Stimulated activated CD4-positive, alpha-beta T cell treated with anti-CD3 and anti-CD28 coated beads, Interleukin-4, amount 100 ng/mL, for 4 hours (primary cell): Measurements from ENCODE around the gene GSPT1.
"Not testable (repeated sequence)": the region's sequence is repeated elsewhere in the genome, so short reads cannot be mapped to it uniquely, and the experiment has no call there.

Experiments
- DNase-seq, 2 experiments: peaks; one replicate each; pipeline ENCODE4 v3.0.0-alpha.2; 2020

Gene GSPT1

DNA sequence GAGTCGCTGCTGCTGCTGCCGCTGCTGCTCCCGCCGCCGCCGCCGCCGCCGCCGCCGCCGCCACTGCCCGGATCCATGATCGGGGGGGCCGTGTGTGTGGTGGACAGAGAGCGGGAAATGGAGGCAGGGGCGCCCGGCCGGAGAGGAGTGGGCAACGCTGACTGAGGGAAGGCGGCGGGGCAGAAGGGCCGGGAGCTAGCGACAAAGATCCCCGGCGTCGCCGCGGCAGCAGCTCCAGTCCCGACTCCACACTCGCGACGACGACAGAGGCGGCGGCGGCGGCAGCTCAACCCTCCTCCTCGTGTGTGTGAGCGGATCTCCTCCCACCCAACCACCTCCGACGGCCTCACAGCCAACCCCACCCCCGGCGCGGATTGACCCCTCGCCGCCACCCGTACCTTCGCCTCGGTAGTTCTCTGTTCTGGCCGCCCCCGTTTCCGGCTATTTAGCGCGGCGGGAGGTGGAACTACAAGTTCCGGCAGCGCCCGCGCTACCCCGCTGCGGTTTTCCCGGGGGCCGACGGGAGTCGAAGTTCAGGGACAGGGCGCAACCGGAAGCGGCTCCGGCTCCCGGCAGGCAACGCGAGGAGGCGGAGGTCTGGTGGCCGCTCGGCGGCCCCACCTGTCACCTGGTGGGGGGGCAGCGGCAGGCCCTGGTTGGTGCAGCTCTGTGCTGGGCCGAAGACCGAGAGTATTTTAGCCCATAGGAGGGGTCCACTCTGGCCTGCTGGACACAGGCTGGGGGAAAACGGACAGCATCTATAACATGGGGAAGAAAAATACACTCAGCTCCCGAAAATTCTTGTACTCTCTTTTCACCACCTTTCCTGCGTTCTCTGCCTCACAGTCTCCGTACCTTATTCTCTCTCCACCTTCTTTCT is at the start of gene GSPT1:
GSPT1 (minus strand) TSS at position 313 of the 880 bp plus-strand sequence; CDS start at position 77, 236 bp downstream.
- DNase-seq = peak; percentile 98 to 99

DNA sequence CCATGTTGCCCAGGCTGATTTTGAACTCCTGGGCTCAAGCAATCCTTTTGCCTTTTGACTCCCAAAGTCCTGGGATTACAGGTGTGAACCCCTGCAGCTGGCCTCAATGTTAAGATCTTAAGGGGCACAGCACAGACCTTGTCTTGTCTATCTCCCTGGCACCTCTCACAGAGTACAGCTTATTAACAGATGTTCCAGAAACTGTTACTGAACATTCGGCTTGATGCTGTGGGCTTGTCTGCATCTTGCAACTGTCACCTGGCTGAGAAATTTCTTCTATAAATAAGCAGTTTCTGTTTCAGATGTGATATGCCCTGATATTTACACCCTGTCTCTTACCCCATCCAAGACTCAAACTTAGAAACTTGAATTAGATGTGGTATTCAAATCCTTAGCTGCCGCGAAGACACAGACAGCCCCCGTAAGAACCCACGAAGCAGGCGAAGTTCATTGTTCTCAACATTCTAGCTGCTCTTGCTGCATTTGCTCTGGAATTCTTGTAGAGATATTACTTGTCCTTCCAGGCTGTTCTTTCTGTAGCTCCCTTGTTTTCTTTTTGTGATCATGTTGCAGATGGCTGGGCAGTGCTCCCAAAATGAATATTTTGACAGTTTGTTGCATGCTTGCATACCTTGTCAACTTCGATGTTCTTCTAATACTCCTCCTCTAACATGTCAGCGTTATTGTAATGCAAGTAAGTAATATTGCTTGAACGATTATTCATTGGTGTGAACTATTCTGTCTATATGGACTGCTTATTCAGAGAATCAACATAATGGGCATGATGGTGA is 49.2 kb upstream of the GSPT1 start, which contains the start of gene TNFRSF17:
TNFRSF17 (plus strand) TSS at position 450 of the 791 bp plus-strand sequence; CDS start at position 565, 115 bp downstream.
- DNase-seq = no peak

DNA sequence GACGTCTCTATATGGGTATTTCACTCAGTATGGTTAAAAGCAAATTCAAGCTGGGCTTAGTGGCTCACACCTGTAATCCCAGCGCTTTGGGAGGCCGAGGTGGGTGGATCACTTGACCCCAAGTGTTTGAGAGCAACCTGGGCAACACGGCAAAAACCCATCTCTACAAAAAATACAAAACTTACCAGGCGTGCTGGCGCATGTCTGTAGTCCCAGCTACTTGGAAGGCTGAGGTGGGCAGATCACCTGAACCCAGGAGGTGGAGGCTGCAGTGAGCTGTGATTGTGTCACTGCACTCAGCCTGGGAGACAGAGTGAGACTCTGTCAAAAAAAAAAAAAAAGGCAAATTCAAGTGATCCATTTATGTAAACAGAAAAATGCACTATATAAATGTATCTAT is 48.0 kb upstream of the GSPT1 start:
- no peak for DNase-seq

DNA sequence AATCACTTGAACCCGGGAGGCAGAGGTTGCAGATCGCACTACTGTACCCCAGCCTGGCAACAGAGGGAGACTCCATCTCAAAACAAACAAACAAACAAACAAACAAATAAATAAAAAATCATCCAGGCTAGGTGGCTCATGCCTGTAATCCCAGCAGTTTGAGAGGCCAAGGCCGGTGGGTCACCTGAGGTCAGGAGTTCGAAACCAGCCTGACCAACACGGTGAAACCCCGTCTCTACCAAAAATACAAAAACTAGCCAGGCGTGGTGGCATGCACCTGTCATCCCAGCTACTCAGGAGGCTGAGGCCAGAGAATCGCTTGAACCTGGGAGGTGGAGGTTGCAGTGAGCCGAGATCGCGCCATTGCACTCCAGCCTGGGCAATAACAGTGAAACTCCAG is 47.2 kb upstream of the GSPT1 start:
- not testable (repeated sequence) for DNase-seq

DNA sequence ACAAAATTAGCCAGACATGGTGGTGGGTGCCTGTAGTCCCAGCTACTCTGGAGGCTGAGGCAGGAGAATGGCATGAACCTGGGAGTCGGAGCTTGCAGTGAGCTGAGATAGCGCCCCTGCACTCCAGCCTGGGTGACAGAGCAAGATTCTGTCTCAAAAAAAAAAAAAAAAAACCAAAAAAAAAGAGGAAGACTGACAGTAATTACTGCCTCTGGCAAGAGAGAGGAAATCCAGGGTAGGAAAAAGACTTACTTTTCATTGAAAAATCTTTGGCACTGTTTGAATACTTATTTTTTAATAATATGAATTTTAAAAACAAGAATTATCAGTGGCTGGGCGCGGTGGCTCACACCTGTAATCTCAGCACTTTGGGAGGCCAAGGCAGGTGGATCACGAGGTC is 46.7 kb upstream of the GSPT1 start:
- not testable (repeated sequence) for DNase-seq

DNA sequence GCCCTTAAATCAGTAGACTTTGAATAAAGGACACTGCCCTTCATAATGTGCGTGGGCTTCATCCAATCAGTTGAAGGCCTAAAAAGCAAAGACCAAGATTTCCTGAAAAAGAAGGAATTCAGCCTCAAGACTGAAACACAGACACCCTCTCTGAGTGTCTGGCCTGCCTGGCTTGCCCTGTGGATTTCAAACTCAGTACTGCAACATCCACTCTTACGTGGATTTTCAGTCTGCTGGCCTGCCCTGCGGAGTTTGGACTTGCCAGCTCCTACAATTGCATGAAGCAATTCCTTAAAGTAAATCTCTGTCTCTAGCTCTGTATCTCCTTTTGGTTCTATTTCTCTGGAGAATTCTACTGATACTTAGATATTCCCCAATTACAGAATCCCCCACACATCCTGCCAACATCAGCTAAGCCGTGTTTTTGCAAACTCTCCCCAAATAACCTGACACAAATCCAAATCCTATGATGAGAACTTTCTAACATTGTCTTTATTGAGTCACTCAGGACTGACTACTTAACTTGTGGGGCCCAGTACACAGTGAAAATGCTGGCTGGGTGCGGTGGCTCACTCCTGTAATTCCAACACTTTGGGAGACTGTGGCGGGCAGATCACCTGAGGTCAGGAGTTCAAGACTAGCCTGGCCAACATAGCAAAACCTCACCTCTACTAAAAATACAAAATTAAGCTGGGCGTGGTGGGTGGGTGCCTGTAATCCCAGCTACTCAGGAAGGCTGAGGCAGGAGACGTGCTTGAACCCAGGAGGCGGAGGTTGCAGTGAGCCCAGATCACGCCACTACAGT is 42.0 kb upstream of the GSPT1 start:
- no peak for DNase-seq

DNA sequence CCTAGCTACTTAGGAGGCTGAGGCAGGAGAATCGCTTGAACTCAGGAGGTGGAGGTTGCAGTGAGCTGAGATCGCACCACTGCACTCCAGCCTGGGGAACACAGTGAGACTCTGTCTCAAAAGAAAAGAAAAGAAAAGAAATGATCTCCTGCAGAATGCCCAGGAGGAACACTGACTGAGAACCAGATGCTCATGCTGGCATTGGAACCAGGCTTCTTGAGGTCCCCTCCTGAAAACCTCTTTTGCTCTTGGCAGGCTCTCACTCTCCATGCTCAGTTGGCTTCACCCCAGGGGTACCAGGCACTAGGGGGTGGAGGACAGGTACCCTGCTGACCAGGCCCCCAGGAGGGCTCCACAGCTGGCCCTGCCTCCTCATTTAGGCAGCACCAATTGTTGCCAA is 40.8 kb upstream of the GSPT1 start:
- no peak for DNase-seq

DNA sequence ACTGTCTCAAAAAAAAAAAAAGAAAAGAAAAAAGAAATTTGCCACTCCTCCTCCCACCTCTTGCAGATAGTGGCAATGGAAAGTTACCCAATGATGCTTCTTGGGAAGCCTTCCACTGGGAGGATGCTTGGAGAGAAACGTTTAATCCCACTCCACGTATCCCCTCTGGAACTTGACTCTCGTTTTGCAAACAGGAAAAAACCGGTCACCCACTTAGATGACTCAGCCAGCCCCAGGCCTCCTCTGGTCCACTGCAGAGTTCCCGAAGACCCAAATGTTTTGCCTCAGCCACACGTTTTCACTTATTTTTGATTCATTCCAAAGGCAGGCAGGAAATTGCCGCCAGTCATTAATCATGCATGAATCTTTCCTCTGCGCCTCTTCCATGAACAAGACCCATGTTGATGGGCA is 40.0 kb upstream of the GSPT1 start:
- no peak for DNase-seq

DNA sequence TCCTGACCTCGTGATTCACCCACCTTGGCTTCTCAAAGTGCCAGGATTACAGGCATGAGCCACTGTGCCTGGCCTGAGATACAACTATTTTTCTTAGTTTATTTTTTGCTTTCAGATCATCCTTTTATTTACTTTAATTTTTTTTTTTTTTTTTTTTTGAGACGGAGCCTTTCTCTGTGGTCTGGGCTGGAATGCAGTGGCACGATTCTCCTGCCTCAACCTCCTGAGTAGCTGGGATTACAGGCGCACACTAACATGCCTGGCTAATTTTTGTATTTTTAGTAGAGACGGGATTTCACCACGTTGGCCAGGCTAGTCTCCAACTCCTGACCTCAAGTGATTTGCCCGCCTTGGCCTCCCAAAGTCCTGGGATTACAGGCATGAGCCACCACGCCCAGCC is 37.8 kb upstream of the GSPT1 start:
- not testable (repeated sequence) for DNase-seq

DNA sequence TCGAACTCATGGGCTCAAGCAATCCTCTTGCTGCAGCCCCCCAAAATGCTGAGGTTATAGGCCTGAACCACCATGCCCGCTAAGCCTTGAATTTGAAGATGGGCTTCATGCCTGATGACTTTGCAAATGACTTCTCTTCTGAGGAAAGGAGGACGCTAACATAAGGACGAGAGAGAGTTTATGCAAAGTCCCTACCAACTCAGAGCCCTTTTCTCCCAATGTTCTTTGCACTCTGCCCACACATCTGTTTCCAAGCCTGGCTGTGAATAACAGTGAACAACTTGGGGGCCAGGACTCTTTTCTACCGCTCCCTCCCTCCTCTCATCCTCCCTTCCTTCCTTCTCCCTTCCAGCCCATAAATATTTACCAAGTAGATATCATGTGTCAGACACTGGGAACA is 34.6 kb upstream of the GSPT1 start:
- DNase-seq = no peak

DNA sequence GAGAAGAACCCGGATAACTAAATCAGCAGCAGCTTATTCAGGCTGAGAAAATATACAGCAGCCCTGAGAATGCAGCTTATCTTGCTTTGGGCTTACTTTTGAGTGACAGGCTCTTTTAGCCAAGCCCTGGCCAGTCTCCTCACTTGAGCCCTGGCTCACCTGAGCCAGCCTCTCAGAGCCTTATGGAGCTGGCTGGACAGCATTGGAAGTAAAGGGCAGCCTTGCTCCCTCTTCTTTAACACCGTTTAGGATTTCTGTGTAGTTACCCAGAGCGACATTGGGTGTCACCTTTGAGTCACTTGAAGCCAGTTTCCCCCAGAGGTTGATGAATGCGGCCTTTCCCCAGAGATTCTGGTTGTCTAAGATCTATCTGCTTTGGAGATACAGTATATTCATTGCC is 33.8 kb upstream of the GSPT1 start:
- DNase-seq = no peak

DNA sequence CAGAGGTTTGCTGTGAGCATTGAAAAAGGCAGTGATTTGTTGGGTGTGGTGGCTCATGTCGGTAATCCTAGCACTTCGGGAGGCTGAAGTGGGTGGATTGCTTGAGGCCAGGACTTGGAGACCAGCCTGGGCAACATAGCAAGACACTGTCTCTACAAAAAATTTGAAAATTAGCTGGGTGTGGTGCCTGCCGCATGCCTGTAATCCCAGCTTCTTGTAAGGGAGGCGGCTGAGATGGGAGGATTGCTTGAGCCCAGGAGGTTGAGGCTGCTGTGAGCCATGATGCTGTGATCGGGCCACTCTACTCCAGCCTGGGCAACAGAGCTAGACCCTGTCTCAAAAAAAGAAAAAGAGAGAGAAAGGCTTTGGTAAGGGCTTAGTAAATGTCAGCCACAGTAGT is 33.1 kb upstream of the GSPT1 start:
- DNase-seq = no peak

DNA sequence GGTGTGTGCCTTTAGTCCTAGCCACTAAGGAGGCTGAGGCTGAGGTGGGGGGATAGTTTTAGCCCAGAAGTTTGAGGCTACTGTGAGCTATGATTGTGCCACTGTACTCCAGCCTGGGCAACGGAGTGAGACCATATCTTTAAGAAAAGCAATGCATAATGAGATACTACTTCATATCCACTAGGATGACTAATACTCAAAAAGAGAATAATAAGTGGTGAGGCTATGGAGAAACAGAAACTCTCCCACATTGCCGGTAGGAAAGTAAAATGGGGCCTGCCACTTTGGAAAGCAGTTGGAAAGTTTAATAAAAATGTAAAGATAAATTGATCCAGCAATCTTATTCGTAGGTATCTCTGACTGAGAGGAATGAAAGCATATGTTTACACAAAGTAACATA is 30.7 kb upstream of the GSPT1 start:
- no peak for DNase-seq

DNA sequence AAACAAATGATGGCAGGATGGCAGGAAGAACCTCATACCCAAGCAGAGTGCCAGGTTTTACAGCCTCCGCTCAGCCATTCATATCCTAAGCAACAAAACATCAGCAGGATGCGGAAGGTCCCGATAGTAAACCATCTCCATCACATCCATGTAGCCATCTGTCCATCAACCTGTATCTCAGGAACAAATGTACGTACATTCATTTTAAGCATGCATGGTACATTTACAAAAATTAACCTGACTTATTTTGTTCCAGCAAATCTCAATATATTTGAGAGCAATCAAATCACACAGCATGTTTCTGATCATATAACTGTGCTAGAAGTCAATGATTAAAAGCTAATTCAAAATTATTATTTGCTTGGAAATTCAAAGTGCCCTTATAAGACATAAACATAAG is 26.2 kb upstream of the GSPT1 start, which contains the start of gene NPIPB2:
NPIPB2 (minus strand) TSS at position 101 of the 400 bp plus-strand sequence; CDS start at position 101, 0 bp downstream.
- not testable (repeated sequence) for DNase-seq

DNA sequence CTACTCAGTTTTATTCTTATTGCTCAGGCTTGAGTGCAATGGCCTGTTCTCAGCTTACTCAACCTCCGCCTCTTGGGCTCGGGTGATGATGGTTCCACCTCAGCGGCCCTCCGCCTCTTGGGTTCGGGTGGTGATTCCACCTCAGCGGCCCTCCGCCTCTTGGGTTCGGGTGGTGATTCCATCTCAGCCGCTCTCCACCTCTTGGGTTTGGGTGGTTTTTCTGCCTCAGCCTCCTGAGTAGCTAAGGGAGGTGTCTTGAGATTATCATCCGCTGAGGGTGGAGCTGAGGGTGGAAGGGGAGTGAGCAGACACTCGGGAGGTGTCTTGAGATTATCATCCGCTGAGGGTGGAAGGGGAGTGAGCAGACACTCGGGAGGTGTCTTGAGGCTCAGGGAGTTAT is 11.6 kb upstream of the GSPT1 start:
- not testable (repeated sequence) for DNase-seq

DNA sequence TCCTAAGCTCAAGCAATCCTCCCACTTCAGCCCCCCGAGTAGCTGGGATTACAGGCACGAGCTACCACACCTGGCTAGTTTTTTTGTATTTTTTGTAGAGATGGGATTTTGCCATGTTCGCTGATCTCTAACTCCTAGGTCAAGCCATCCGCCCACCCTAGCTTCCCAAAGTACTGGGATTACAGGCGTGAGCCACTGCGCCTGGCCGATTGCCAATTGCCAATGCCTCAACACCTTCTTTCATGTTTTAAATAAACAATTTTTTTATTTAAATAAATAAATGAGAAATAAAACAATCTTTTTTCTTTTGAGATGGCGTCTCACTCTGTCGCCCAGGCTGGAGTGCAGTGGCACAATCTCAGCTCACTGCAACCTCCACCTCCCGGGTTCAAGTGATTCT is 8.3 kb upstream of the GSPT1 start:
- not testable (repeated sequence) for DNase-seq

DNA sequence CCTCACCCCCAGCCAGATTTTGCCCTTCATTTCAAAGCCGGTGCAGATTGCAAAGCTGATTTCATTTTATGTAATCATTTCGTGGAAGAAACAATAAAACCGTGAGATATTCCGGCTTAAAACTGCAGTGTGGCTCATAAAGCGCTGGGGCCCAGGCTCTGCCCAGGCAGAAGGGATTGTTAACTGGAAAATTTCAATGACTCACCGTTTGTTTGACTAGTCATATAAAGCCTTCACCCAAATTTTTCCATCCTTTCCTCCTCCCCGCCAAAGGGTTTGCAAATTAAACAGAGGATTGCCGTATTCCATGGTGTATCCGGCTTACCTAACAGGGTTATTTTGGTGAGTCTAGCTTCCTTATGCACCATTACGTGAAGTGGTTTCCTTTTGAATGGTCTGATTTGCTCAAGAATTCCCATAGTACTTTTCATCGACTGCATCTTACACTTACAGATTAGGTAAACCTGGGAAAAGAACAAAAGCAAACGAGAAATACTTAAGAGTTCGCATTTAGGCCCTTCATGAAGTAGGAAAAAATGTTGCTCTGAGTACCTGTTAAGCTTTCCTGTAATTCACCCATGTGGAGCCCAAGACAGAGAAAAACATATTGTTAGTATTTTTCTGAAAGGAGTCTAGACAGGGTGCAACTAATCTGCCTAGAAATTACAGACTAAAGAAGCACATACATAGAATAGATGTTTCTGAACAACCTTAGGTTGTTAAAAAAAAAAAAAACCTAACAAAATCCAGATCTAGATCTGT is 949 bp upstream of the GSPT1 start:
- DNase-seq = no peak

DNA sequence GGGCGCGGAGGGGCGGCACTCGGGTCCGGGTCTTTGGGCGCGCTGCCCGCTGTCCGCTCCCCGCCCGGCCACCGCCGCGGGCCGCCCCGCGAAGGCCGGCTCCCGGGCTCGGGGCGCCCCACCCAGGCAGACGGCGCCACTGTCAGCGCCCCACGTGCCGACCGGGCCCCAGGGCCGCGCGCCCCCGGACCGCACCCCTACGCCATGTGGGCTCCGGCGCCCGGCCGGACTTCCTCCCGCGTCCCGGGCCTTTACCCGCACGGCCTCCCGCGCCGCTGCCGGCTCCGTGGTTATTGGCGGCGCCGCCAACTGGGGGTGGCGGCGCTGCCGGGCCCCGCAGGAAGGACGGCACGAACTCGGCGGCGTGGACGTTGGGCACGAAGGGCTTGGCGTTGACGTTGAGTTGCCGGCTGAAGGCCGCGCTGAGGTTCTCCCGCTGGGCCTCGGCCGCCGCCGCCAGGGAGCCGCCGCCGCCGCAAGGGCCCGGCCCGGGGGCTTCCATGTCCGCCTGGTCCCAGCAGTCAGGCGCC is 577 bp downstream of the GSPT1 start:
- DNase-seq = peak; percentile 28 to 29

DNA sequence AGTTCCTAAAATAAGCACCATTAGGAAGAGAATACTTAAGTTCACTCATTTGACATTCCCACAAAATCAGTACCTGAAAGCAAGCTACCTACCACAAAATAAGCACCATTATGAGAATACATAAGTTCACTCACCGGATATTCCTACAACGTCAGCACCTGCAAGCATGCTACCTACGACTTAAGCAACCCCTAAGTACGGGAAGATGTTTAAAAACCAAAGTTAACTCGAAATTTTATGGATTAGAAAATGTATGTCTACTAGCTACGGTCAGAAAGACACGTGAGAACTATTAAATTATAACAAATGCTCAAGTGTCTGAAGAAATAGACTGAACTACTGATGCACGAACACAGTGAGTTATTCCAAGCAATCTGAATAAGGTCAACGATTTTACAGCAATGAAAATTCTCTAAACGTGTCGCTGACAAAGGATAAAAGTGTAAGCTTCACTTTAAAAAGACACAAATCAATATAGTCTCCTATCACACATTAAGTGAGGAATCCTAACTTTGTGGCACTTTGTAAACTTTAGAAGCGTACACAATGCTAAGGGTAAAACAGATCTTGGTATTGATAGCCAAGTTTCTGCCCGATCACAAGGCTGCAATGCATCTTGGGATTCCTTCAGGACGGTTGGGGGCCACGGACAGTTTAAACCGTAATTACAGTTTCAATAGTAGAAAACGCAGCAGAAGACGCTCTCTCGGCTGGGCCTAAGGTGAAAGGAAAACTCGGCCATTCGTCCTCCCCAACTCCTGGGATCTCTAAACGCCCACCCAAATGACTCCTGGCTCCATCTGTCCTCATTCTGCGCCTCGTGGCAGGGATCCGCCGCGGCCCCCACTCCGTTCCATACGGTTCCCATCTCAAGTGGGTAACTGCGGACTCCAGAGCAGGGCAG is 1.3 kb downstream of the GSPT1 start:
- peak; percentile 22 to 26 for DNase-seq

DNA sequence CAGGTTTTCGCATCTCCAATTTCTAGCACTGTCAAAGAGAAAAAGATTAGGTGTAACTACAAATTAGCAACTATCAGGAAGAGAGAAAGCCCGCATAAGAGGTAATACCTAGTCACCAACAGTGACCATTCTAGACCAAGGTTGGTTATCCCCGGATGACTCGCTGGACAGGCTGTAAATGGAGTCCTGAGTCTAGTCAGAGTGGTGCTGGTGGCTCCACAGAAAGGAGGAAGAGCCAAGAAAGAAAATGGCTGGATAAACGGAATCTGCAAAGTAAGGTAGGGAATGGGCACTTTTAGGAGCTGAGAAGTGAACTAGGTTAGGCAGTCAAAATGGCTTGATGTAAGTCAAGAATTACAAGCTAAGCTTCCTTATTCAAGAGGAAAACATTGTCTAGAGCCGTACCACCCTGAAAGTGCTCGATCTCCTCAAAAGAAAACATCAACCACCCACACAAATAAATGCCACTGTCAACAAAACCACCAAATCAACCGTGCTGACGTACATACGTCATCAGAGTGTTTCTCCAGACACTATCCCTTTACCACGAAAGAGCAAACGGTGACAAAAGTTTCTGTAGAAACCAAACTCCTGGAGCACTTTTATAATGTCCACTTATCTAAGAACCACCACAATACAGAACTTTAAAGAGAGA is 2.2 kb downstream of the GSPT1 start:
- peak in 1 of 2 experiments; percentile 18 for DNase-seq
